OCI-LY1 (cell line): ENCODE measurements around the gene ADGRG7.
"Not testable (repeated sequence)": the region's sequence is repeated elsewhere in the genome, so short reads cannot be mapped to it uniquely, and the experiment has no call there.

ENCODE experiments used
- H2AFZ ChIP-seq: fragments of 200-600 bp; sonication (generic), shearing (Covaris generic); 2 replicates; pipeline ENCODE4 v1.6.0; 2014; ENCODE audit warnings: antibody characterized with exemption, mild to moderate bottlenecking, low read length
- H3F3A ChIP-seq: fragments of 200-600 bp; sonication (generic), shearing (Covaris generic); 2 replicates; pipeline ENCODE4 v1.6.0; 2014; ENCODE audit warnings: mild to moderate bottlenecking, antibody characterized with exemption, low read length, moderate library complexity; ENCODE audit not compliant: insufficient read depth
- H3K27ac ChIP-seq: fragments of 200-600 bp; sonication (generic); 2 replicates; pipeline ENCODE4 v1.5.1; 2014; ENCODE audit warnings: low read length, mixed run types, mild to moderate bottlenecking, low read depth; ENCODE audit not compliant: poor library complexity, severe bottlenecking
- H3K27me3 ChIP-seq: fragments of 200-600 bp; sonication (generic); 2 replicates; pipeline ENCODE4 v1.6.0; 2014; ENCODE audit warnings: antibody characterized with exemption, mild to moderate bottlenecking, low read length, moderate library complexity; ENCODE audit not compliant: insufficient read depth
- H3K36me3 ChIP-seq: fragments of 200-600 bp; sonication (generic); 2 replicates; pipeline ENCODE4 v1.6.1; 2014; ENCODE audit warnings: mild to moderate bottlenecking, antibody characterized with exemption, low read length, moderate library complexity, mixed read lengths; ENCODE audit not compliant: insufficient read depth
- H3K4me1 ChIP-seq: fragments of 200-600 bp; sonication (generic); 2 replicates; pipeline ENCODE4 v1.5.1; 2014; ENCODE audit warnings: mild to moderate bottlenecking, low read length, moderate library complexity; ENCODE audit not compliant: insufficient read depth, severe bottlenecking
- H3K4me2 ChIP-seq: fragments of 200-600 bp; sonication (generic), shearing (Covaris generic); 2 replicates; pipeline ENCODE4 v1.6.1; 2014; ENCODE audit warnings: low read length
- H3K4me3 ChIP-seq: fragments of 200-600 bp; sonication (generic); 2 replicates; pipeline ENCODE4 v1.5.1; 2014; ENCODE audit warnings: low read length, low read depth, mild to moderate bottlenecking, mixed read lengths; ENCODE audit not compliant: poor library complexity, severe bottlenecking
- H3K79me2 ChIP-seq: fragments of 200-600 bp; shearing (Covaris generic); 2 replicates; pipeline ENCODE4 v1.6.1; 2016; ENCODE audit warnings: mixed run types, low read length, mixed read lengths; ENCODE audit not compliant: insufficient read depth
- H3K9ac ChIP-seq: fragments of 200-600 bp; sonication (generic), shearing (Covaris generic); 2 replicates; pipeline ENCODE4 v1.6.1; 2014; ENCODE audit warnings: mild to moderate bottlenecking, low read length, mixed read lengths
- H3K9me2 ChIP-seq: fragments of 200-600 bp; sonication (generic), shearing (Covaris generic); 2 replicates; pipeline ENCODE4 v1.6.1; 2014; ENCODE audit warnings: low read depth, mild to moderate bottlenecking, low read length, mixed read lengths
- H3K9me3 ChIP-seq: fragments of 200-600 bp; shearing (Covaris generic); 2 replicates; pipeline ENCODE4 v1.6.1; 2014; ENCODE audit warnings: low read length, mixed read lengths
- H4K20me1 ChIP-seq: fragments of 200-600 bp; sonication (generic), shearing (Covaris generic); 2 replicates; pipeline ENCODE4 v1.6.0; 2016; ENCODE audit warnings: mild to moderate bottlenecking, low read length; ENCODE audit not compliant: insufficient read depth
- EZH2 ChIP-seq: fragments of 200-600 bp; sonication (generic), shearing (Covaris generic); IDR thresholded peaks from 2 replicates; pipeline ENCODE4 v1.8.0; 2017; ENCODE audit warnings: borderline replicate concordance, mixed run types, mild to moderate bottlenecking, antibody characterized with exemption, low read length, moderate library complexity, mixed read lengths
- TF ChIP-seq, protein P1 (sequence below): fragments of 200-600 bp; sonication (generic), shearing (Covaris generic); IDR thresholded peaks from 2 replicates; pipeline ENCODE4 v1.5.1; 2017; ENCODE audit warnings: mild to moderate bottlenecking, antibody characterized with exemption, low read length, moderate library complexity, mixed read lengths

Gene ADGRG7

GRCh38 chr3:100653604-100654294 lies 44.3 kb downstream of the ADGRG7 start:
- Histone ChIP-seq H2AFZ (no peak overlapping the region), H3K27ac (no peak overlapping the region), H3K27me3 (no peaks in the 10 kb centered on the region), H3K9ac (no peak overlapping the region), H3F3A (no peaks in the 10 kb centered on the region), H4K20me1 (no peaks in the 10 kb centered on the region), H3K79me2 (no peaks in the 10 kb centered on the region), H3K36me3 (no peaks in the 10 kb centered on the region), H3K4me3 (no peak overlapping the region), H3K9me3 (no peaks in the 10 kb centered on the region), H3K4me1 (no peaks in the 10 kb centered on the region), H3K4me2 (no peak overlapping the region), H3K9me2 (no peaks in the 10 kb centered on the region)
- TF ChIP-seq, protein P1, sequence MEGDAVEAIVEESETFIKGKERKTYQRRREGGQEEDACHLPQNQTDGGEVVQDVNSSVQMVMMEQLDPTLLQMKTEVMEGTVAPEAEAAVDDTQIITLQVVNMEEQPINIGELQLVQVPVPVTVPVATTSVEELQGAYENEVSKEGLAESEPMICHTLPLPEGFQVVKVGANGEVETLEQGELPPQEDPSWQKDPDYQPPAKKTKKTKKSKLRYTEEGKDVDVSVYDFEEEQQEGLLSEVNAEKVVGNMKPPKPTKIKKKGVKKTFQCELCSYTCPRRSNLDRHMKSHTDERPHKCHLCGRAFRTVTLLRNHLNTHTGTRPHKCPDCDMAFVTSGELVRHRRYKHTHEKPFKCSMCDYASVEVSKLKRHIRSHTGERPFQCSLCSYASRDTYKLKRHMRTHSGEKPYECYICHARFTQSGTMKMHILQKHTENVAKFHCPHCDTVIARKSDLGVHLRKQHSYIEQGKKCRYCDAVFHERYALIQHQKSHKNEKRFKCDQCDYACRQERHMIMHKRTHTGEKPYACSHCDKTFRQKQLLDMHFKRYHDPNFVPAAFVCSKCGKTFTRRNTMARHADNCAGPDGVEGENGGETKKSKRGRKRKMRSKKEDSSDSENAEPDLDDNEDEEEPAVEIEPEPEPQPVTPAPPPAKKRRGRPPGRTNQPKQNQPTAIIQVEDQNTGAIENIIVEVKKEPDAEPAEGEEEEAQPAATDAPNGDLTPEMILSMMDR = no peak
- no peak for TF ChIP-seq EZH2

DNA sequence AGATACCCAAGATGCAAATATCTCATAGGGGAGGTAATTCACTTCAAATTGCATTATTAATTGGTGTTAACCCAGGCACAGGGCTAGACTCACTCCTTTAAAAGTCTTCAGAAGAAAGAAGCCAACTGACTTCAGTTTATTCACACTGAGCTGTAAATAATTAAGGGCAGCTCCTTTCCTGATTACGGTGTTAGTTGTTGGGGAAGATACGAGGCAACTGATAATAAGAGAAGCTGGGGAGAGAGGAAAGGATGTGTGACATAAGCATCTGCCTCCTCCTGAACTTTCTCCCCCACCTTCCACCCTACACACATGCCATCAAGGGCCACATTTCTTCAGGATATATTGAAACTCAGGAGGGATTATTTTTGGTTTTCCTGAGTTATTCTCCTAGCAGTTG lies 47.5 kb downstream of the ADGRG7 start:
- no peaks in the 10 kb centered on the region for H3K27me3 ChIP-seq
- no peak overlapping the region for H3K4me3 ChIP-seq
- no peak overlapping the region for H2AFZ ChIP-seq
- H3K9me3 ChIP-seq = no peaks in the 10 kb centered on the region
- H3F3A ChIP-seq = no peaks in the 10 kb centered on the region
- H4K20me1 ChIP-seq = no peaks in the 10 kb centered on the region
- H3K9ac ChIP-seq = no peak overlapping the region
- TF ChIP-seq, protein P1 = no peak
- no peak for TF ChIP-seq EZH2
- H3K79me2 ChIP-seq = no peaks in the 10 kb centered on the region
- no peaks in the 10 kb centered on the region for H3K4me1 ChIP-seq
- H3K4me2 ChIP-seq = no peak overlapping the region
- no peak overlapping the region for H3K27ac ChIP-seq
- H3K36me3 ChIP-seq = no peaks in the 10 kb centered on the region
- H3K9me2 ChIP-seq = no peaks in the 10 kb centered on the region

GRCh38 chr3:100661294-100661693 lies 51.9 kb downstream of the ADGRG7 start:
- H4K20me1 ChIP-seq, H3K9me3 ChIP-seq, H3K4me3 ChIP-seq, H2AFZ ChIP-seq, H3K27me3 ChIP-seq, H3K36me3 ChIP-seq, H3K4me2 ChIP-seq, H3K27ac ChIP-seq, H3F3A ChIP-seq, H3K79me2 ChIP-seq, H3K4me1 ChIP-seq, H3K9ac ChIP-seq, H3K9me2 ChIP-seq: not testable (repeated sequence)
